ENCODE results near the gene GNB1. TPM values are rescaled to one million over a fixed set of nuclear protein-coding genes. Genes with fewer than 3 reads are reported as not detected.
A peak's percentile ranks its signal among the peaks of the same experiment; 100 is the strongest.

The GNB1 gene
- total and polyA plus RNA-seq, 12 donors: 79.6 to 482 (median 163) TPM

GRCh38 chr1:1918901-1919303, 28.0 kb upstream of the GNB1 start, which contains the start of gene TMEM52:
TMEM52 (minus strand) TSS chr1:1919279; CDS start chr1:1919265, 14 bp downstream.
- no peak for DNase-seq
- TF ChIP-seq CTCF (IDR thresholded peaks at IDR 0.05): peak in 1 of 6 experiments; percentile 4
- peak; percentile 56 to 92 for TF ChIP-seq POLR2A (IDR thresholded peaks at IDR 0.05)
- H3K27me3 ChIP-seq: no peaks in the 10 kb centered on the region
- intact Hi-C loops (cut with DNase I): no loop called here
- H3K27ac ChIP-seq: peak within 1 kb of the TSS; percentile 65 to 89 (median 78)
- no peaks in the 10 kb centered on the region for H3K9me3 ChIP-seq (replicated peaks in 1 of 3)
- H3K36me3 ChIP-seq (replicated peaks in 1 of 2): no peaks in the 10 kb centered on the region
- peak within 1 kb of the TSS in 3 of 4 donors; percentile 35 to 63 (median 44) for H3K4me3 ChIP-seq
- WGBS, 4 donors: 1 to 4% (median 1%) methylated on average over 4 to 44 of the region's 44 CpGs; no CpG with 5 or more reads in 1 of the 4 donors
- H3K4me1 ChIP-seq (replicated peaks in 1 of 2): peaks cover 13 to 14% of the 10 kb centered on the region in 2 donors

GRCh38 chr1:1917995-1918900, 27.4 kb upstream of the GNB1 start:
- Histone ChIP-seq H3K9me3 (replicated peaks in 1 of 3) (no peaks in the 10 kb centered on the region), H3K4me3 (peak overlapping the region in 2 of 4 donors; percentile 44 to 63), H3K4me1 (replicated peaks in 1 of 2) (peaks cover 13 to 14% of the 10 kb centered on the region in 2 donors), H3K36me3 (replicated peaks in 1 of 2) (no peaks in the 10 kb centered on the region), H3K27ac (peak overlapping the region; percentile 65 to 89 (median 78)), H3K27me3 (no peaks in the 10 kb centered on the region)
- intact Hi-C loops (cut with DNase I): no loop called here
- WGBS, 4 donors: 16 to 70% (median 31%) methylated on average over 17 to 46 of the region's 46 CpGs
- TF ChIP-seq CTCF (IDR thresholded peaks at IDR 0.05): no peak
- TF ChIP-seq POLR2A (IDR thresholded peaks at IDR 0.05): no peak
- peak; percentile 69 to 87 (median 80) for DNase-seq

- Histone ChIP-seq H3K27me3 (no peaks in the 10 kb centered on the region), H3K36me3 (replicated peaks in 1 of 2) (no peaks in the 10 kb centered on the region), H3K27ac (peak overlapping the region in 3 of 5 donors; percentile 78 to 89 (median 78)), H3K9me3 (replicated peaks in 1 of 3) (no peaks in the 10 kb centered on the region), H3K4me1 (replicated peaks in 1 of 2) (peaks cover 13 to 14% of the 10 kb centered on the region in 2 donors), H3K4me3 (no peak overlapping the region)
- DNase-seq: peak in 4 of 7 donors; percentile 15 to 34 (median 26)
- WGBS, 4 donors: 85 to 96% (median 93%) methylated on average over 6 to 14 of the region's 14 CpGs
- intact Hi-C loops (cut with DNase I): no loop called here
- TF ChIP-seq POLR2A (IDR thresholded peaks at IDR 0.05) (no peak), CTCF (IDR thresholded peaks at IDR 0.05) (no peak)
Observed at GRCh38 chr1:1917304-1917976, 26.6 kb upstream of the GNB1 start.

- intact Hi-C loops (cut with DNase I): no loop called here
- H3K36me3 ChIP-seq (replicated peaks in 1 of 2): no peaks in the 10 kb centered on the region
- TF ChIP-seq POLR2A (IDR thresholded peaks at IDR 0.05): no peak
- no peak for TF ChIP-seq CTCF (IDR thresholded peaks at IDR 0.05)
Observed at GRCh38 chr1:1916851-1917251, 26.0 kb upstream of the GNB1 start.

More at GRCh38 chr1:1916851-1917251, 26.0 kb upstream of the GNB1 start:
- no peaks in the 10 kb centered on the region for H3K9me3 ChIP-seq (replicated peaks in 1 of 3)
- DNase-seq: peak in 4 of 7 donors; percentile 20 to 39 (median 28)
- peaks cover 13 to 14% of the 10 kb centered on the region in 2 donors for H3K4me1 ChIP-seq (replicated peaks in 1 of 2)
- no peak overlapping the region for H3K4me3 ChIP-seq
- WGBS, 4 donors: 82 to 87% (median 85%) methylated on average over 15 to 19 of the region's 19 CpGs
- H3K27ac ChIP-seq: no peak overlapping the region
- H3K27me3 ChIP-seq: no peaks in the 10 kb centered on the region

Data from adrenal gland (tissue), 12 donors.